Pancreas (tissue), 10 donors: ENCODE measurements around the gene FAM163B. TPM values are rescaled to one million over a fixed set of nuclear protein-coding genes. Genes with fewer than 3 reads are reported as not detected.

Experiments
- ATAC-seq, 4 donors: fragments of 200-7000 bp; cut with Tn5 transposase; one replicate each; pipeline versions ENCODE4 v1.8.0 to v1.9.1; 2020; ENCODE audit warnings: mild to moderate bottlenecking in 4 of 4, moderate library complexity in 4 of 4
- DNase-seq, 6 donors: peaks; one replicate each; pipeline ENCODE4 v3.0.0-alpha.2; 2020
- FAIRE-seq: peaks from 2 replicates; lab custom pipeline; 2012; peaks lifted over from hg19 to GRCh38; lab: Jason Lieb, UNC
- H3K27ac ChIP-seq, 4 donors: fragments of 200-600 bp; sonication (generic); 1 replicate in 3 of 4; 2 replicates in 1 of 4; pipeline versions ENCODE4 v1.5.0 to v1.8.0; 2020
- H3K27me3 ChIP-seq, 4 donors: fragments of 200-600 bp; one replicate each; pipeline ENCODE4 v1.8.0; 2021
- H3K36me3 ChIP-seq, 3 donors: fragments of 200-600 bp; sonication (generic) in 1 of 3; one replicate each; pipeline versions ENCODE4 v1.5.0 to v1.8.0; 2020 to 2021
- H3K4me1 ChIP-seq, 3 donors: fragments of 200-600 bp; one replicate each; pipeline ENCODE4 v1.8.0; 2021
- H3K4me3 ChIP-seq, 4 donors: fragments of 200-600 bp; sonication (generic) in 2 of 4; one replicate each; pipeline versions ENCODE4 v1.5.0 to v1.8.0; 2020 to 2021
- H3K9me3 ChIP-seq, 4 donors: fragments of 200-600 bp; one replicate each; pipeline ENCODE4 v1.8.0; 2021
- CTCF ChIP-seq, 4 donors: fragments of 200-600 bp; sonication (generic) in 3 of 4; IDR thresholded peaks; one replicate each; pipeline versions ENCODE4 v1.5.0 to v1.8.0; 2021; ENCODE audit warnings: antibody characterized with exemption in 4 of 4
- WGBS, 2 donors: extraction: QIAGEN DNeasy Blood & Tissue Kit; methylation state at CpG; one replicate each; pipeline ENCODE4 v1.1.7; 2013; 5-methylcytosine and 5-hydroxymethylcytosine counted together
- intact Hi-C, 3 donors: fragments of 100-400 bp; cut with DNase I; formaldehyde crosslinking; loops; one replicate each; pipeline versions ENCODE4 v1.11.1 to v1.14.2; 2022
- polyA plus RNA-seq, 2 donors: library from polyadenylated mRNA; stranded (reverse); fragments of 200-250 nt; gene quantifications; one replicate each; pipeline ENCODE4 v1.2.3, GENCODE V29; 2013
- total RNA-seq, 6 donors: library from RNA; stranded (reverse); fragmentation: NEBNext Ultra II Directional in 4 of 6; extraction: Animal tissue kit (Norgen Biotek cat#: 25700) in 4 of 6; gene quantifications; one replicate each; pipeline versions ENCODE4 v1.2.1 to v1.2.4, GENCODE V29; 2021 to 2023
- donor health status: healthy with polysubstance abuse.
- donor health status: DM: no; HTN: no; CAD: no; lungs with moderate emphysema.
- donor health status: DM: no; HTN: no; CAD: no.
- donor health status: control.
- donor health status: control.
- donor health status: Bipolar disorder and iron deficiency.
- donor health status: DM: yes; HTN: yes; CAD: no.
- donor health status: DM: no; HTN: no; CAD: no.
- donor health status: DM: no; HTN: no; CAD: no.
- donor health status: DM: yes; HTN: yes; CAD: no.

Gene FAM163B
- total and polyA plus RNA-seq, 8 donors: not detected

GRCh38 chr9:133607976-133608375 lies 1.2 kb downstream of the FAM163B start:
- no peak for FAIRE-seq
- intact Hi-C loops: no loop called here
- H3K4me3 ChIP-seq: no peak overlapping the region

GRCh38 chr9:133607381-133607780 lies 1.8 kb downstream of the FAM163B start:
- peaks cover 0 to 6% (median 2%) of the 10 kb centered on the region in 4 donors for H3K27me3 ChIP-seq
- no peaks in the 10 kb centered on the region for H3K9me3 ChIP-seq
- ATAC-seq: no peak
- H3K4me3 ChIP-seq: no peak overlapping the region
- DNase-seq: no peak
- no peaks in the 10 kb centered on the region for H3K4me1 ChIP-seq
- WGBS, 2 donors: 38 to 48% methylated on average over 7 of the region's 7 CpGs
- intact Hi-C loops: no loop called here
- no peak overlapping the region for H3K27ac ChIP-seq
- no peak for TF ChIP-seq CTCF (IDR thresholded peaks at IDR 0.05)
- H3K36me3 ChIP-seq: no peaks in the 10 kb centered on the region
- no peak for FAIRE-seq

More at GRCh38 chr9:133607976-133608375, 1.2 kb downstream of the FAM163B start:
- Histone ChIP-seq H3K27me3 (peaks cover 0 to 6% (median 2%) of the 10 kb centered on the region in 4 donors), H3K4me1 (no peaks in the 10 kb centered on the region), H3K9me3 (no peaks in the 10 kb centered on the region), H3K36me3 (no peaks in the 10 kb centered on the region), H3K27ac (no peak overlapping the region)
- no peak for TF ChIP-seq CTCF (IDR thresholded peaks at IDR 0.05)
- 65 to 71% methylated on average over 8 of the region's 8 CpGs for WGBS, 2 donors
- DNase-seq: no peak
- no peak for ATAC-seq

DNA sequence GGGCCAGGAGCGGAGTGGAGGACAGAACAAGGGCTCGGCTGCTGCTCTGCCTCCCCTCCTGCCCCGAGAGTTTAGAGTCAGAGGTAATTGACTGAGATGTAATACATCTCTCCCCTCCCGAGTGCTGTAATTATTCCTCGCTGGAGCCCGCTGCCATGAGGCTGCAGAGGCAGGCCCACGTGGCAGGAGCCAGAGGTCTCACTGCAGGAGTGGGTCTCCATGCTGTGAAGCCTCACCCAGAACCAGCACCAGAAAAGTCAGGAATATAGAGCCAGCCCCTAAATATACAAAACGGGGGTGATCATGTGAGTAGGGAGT lies 2.5 kb downstream of the FAM163B start:
- Histone ChIP-seq H3K27ac (no peak overlapping the region), H3K4me1 (no peaks in the 10 kb centered on the region), H3K4me3 (no peak overlapping the region), H3K36me3 (no peaks in the 10 kb centered on the region), H3K9me3 (no peaks in the 10 kb centered on the region), H3K27me3 (peaks cover 0 to 6% (median 2%) of the 10 kb centered on the region in 4 donors)
- ATAC-seq (no peak), FAIRE-seq (no peak), DNase-seq (no peak)
- WGBS, 2 donors: 46 to 54% methylated on average over 8 of the region's 8 CpGs
- intact Hi-C loops: no loop called here
- no peak for TF ChIP-seq CTCF (IDR thresholded peaks at IDR 0.05)

- TF ChIP-seq CTCF (IDR thresholded peaks at IDR 0.05): no peak
- WGBS, 2 donors: 60 to 76% methylated on average over 15 to 16 of the region's 16 CpGs
- Histone ChIP-seq H3K9me3 (no peaks in the 10 kb centered on the region), H3K4me1 (no peaks in the 10 kb centered on the region), H3K27me3 (peaks cover 0 to 6% (median 2%) of the 10 kb centered on the region in 4 donors), H3K27ac (no peak overlapping the region), H3K4me3 (no peak overlapping the region), H3K36me3 (no peaks in the 10 kb centered on the region)
- intact Hi-C loops: no loop called here
- FAIRE-seq (no peak), DNase-seq (no peak), ATAC-seq (no peak)
Measured at GRCh38 chr9:133605856-133606707, 3.1 kb downstream of the FAM163B start.

GRCh38 chr9:133605446-133605845 lies 3.7 kb downstream of the FAM163B start:
- ATAC-seq: no peak
- Histone ChIP-seq H3K27me3 (peaks cover 0 to 6% (median 2%) of the 10 kb centered on the region in 4 donors), H3K27ac (no peak overlapping the region), H3K4me1 (no peaks in the 10 kb centered on the region), H3K36me3 (no peaks in the 10 kb centered on the region), H3K9me3 (no peaks in the 10 kb centered on the region), H3K4me3 (no peak overlapping the region)
- intact Hi-C loops: no loop called here
- no peak for FAIRE-seq
- WGBS, 2 donors: 73 to 82% methylated on average over 17 of the region's 17 CpGs
- no peak for DNase-seq
- TF ChIP-seq CTCF (IDR thresholded peaks at IDR 0.05): no peak
